GM19438 (cell line): Measurements from ENCODE around the gene SPINT2.

Experiments
- ATAC-seq: cut with Tn5 transposase; IDR thresholded peaks from one replicate; pipeline ENCODE4 v1.9.1; 2021; ENCODE audit warnings: low read depth; ENCODE audit not compliant: unreplicated experiment

SPINT2 gene

GRCh38 chr19:38266981-38267597 is 2.7 kb downstream of the SPINT2 start:
- ATAC-seq = no peak

GRCh38 chr19:38267761-38268483 is 3.5 kb downstream of the SPINT2 start:
- no peak for ATAC-seq

GRCh38 chr19:38268539-38268938 is 4.2 kb downstream of the SPINT2 start:
- ATAC-seq = no peak

GRCh38 chr19:38270587-38271167 is 6.3 kb downstream of the SPINT2 start:
- ATAC-seq = no peak

- ATAC-seq = no peak
Measured at GRCh38 chr19:38273499-38273898, 9.1 kb downstream of the SPINT2 start.

GRCh38 chr19:38274739-38275138 is 10.4 kb downstream of the SPINT2 start:
- no peak for ATAC-seq

GRCh38 chr19:38276942-38277517 is 12.7 kb downstream of the SPINT2 start:
- ATAC-seq = no peak

GRCh38 chr19:38277549-38277948 is 13.2 kb downstream of the SPINT2 start:
- no peak for ATAC-seq

GRCh38 chr19:38277969-38278680 is 13.8 kb downstream of the SPINT2 start:
- ATAC-seq = no peak

- ATAC-seq = no peak
Measured at GRCh38 chr19:38278751-38279150, 14.4 kb downstream of the SPINT2 start.

- no peak for ATAC-seq
Measured at GRCh38 chr19:38280030-38280921, 15.9 kb downstream of the SPINT2 start.

GRCh38 chr19:38281811-38282566 is 17.6 kb downstream of the SPINT2 start:
- no peak for ATAC-seq

- ATAC-seq = no peak
Measured at GRCh38 chr19:38283271-38283670, 18.9 kb downstream of the SPINT2 start.

- no peak for ATAC-seq
Measured at GRCh38 chr19:38284422-38284821, 20.0 kb downstream of the SPINT2 start.

GRCh38 chr19:38285567-38285966 is 21.2 kb downstream of the SPINT2 start:
- no peak for ATAC-seq

GRCh38 chr19:38287604-38288003 is 23.2 kb downstream of the SPINT2 start:
- ATAC-seq = no peak

- ATAC-seq = no peak
Measured at GRCh38 chr19:38288123-38288855, 23.9 kb downstream of the SPINT2 start.

GRCh38 chr19:38289955-38290354 is 25.6 kb downstream of the SPINT2 start:
- no peak for ATAC-seq
